CD4-positive, alpha-beta T cell (primary cell): ENCODE measurements around the gene RPGRIP1. TPM values are rescaled to one million over a fixed set of nuclear protein-coding genes. Genes with fewer than 3 reads are reported as not detected.
"Not testable (repeated sequence)": the region's sequence is repeated elsewhere in the genome, so short reads cannot be mapped to it uniquely, and the experiment has no call there.

Experiments used
- ATAC-seq: fragments of 200-7000 bp; cut with Tn5 transposase; one replicate; pipeline ENCODE4 v1.10.0; 2022; ENCODE audit warnings: mild to moderate bottlenecking; ENCODE audit not compliant: poor library complexity
- CTCF ChIA-PET: fragments of 350-600 bp; sonication (Branson Sonifier 250); formaldehyde crosslinking; loops from one replicate; lab custom pipeline; 2021; ENCODE audit warnings: antibody characterized with exemption, inconsistent platforms; lab: Charles Lee
- POLR2A ChIA-PET: fragments of 350-600 bp; sonication (Branson Sonifier 250); formaldehyde crosslinking; loops from one replicate; lab custom pipeline; 2021; ENCODE audit warnings: antibody characterized with exemption, inconsistent platforms; lab: Charles Lee
- DNase-seq, 14 experiments: peaks; one replicate each; pipeline ENCODE4 v3.0.0-alpha.2; 2013 to 2020; ENCODE audit warnings: mixed read lengths in 2 of 14
- H3K27ac ChIP-seq, 2 donors: one replicate each; pipeline versions ENCODE4 v1.5.1 to v1.7.0; 2013; ENCODE audit warnings: low read length in 2 of 2, low read depth in 1 of 2, mild to moderate bottlenecking in 1 of 2
- H3K27me3 ChIP-seq, 2 experiments: 1 replicate in 1 of 2; 2 replicates in 1 of 2; pipeline versions ENCODE4 v1.6.1 to v1.7.0; 2013; ENCODE audit warnings: low read length in 2 of 2, control low read depth in 1 of 2, mild to moderate bottlenecking in 1 of 2, moderate library complexity in 1 of 2; ENCODE audit not compliant: insufficient read depth in 2 of 2, control insufficient read depth in 1 of 2
- H3K36me3 ChIP-seq: one replicate; pipeline ENCODE4 v1.6.1; 2013; ENCODE audit warnings: low read length, control low read depth; ENCODE audit not compliant: insufficient read depth
- H3K4me1 ChIP-seq: one replicate; pipeline ENCODE4 v1.6.1; 2013; ENCODE audit warnings: low read length, control low read depth; ENCODE audit not compliant: insufficient read depth
- H3K4me3 ChIP-seq: one replicate; pipeline ENCODE4 v1.5.1; 2013; ENCODE audit warnings: mild to moderate bottlenecking, low read length, moderate library complexity
- H3K9me3 ChIP-seq, 2 experiments: 1 replicate in 1 of 2; 2 replicates in 1 of 2; pipeline versions ENCODE4 v1.6.1 to v1.7.0; 2013; ENCODE audit warnings: low read length in 2 of 2, mild to moderate bottlenecking in 2 of 2, control low read depth in 1 of 2, moderate library complexity in 1 of 2; ENCODE audit not compliant: control insufficient read depth in 1 of 2, insufficient read depth in 1 of 2
- H3K27ac Mint-ChIP-seq: one replicate; pipeline ENCODE4 v1.8.0; 2020; ENCODE audit warnings: mixed read lengths
- H3K27me3 Mint-ChIP-seq: one replicate; pipeline ENCODE4 v1.8.0; 2021; ENCODE audit warnings: mixed read lengths
- H3K36me3 Mint-ChIP-seq: one replicate; pipeline ENCODE4 v1.8.0; 2021; ENCODE audit warnings: low read depth, mixed read lengths
- H3K4me1 Mint-ChIP-seq: one replicate; pipeline ENCODE4 v1.8.0; 2021; ENCODE audit warnings: low read depth, mixed read lengths
- H3K4me3 Mint-ChIP-seq: one replicate; pipeline ENCODE4 v1.8.0; 2020; ENCODE audit warnings: mild to moderate bottlenecking, mixed read lengths
- H3K9me3 Mint-ChIP-seq: one replicate; pipeline ENCODE4 v1.8.0; 2020; ENCODE audit warnings: mixed read lengths
- intact Hi-C, 2 experiments: fragments of 100-400 bp; cut with DNase I in 1 of 2; cut with micrococcal nuclease in 1 of 2; formaldehyde crosslinking; loops; one replicate each; pipeline versions ENCODE4 v1.15.1 to v1.9.0; 2023 to 2025; cut with DNase I, micrococcal nuclease
- total RNA-seq, 174 experiments: library from RNA in 2 of 174; stranded (reverse) in 2 of 174; gene quantifications; one replicate each; pipeline ENCODE4 v1.2.3 and lab custom pipeline; 2021 to 2026
- TF ChIP-seq, protein P1 (sequence below): fragments of 200-600 bp; IDR thresholded peaks from one replicate; pipeline ENCODE4 v1.8.0; 2022; ENCODE audit warnings: antibody characterized with exemption, mild to moderate bottlenecking

The RPGRIP1 gene
- total RNA-seq, 2 experiments from 2014 or later: not detected

DNA sequence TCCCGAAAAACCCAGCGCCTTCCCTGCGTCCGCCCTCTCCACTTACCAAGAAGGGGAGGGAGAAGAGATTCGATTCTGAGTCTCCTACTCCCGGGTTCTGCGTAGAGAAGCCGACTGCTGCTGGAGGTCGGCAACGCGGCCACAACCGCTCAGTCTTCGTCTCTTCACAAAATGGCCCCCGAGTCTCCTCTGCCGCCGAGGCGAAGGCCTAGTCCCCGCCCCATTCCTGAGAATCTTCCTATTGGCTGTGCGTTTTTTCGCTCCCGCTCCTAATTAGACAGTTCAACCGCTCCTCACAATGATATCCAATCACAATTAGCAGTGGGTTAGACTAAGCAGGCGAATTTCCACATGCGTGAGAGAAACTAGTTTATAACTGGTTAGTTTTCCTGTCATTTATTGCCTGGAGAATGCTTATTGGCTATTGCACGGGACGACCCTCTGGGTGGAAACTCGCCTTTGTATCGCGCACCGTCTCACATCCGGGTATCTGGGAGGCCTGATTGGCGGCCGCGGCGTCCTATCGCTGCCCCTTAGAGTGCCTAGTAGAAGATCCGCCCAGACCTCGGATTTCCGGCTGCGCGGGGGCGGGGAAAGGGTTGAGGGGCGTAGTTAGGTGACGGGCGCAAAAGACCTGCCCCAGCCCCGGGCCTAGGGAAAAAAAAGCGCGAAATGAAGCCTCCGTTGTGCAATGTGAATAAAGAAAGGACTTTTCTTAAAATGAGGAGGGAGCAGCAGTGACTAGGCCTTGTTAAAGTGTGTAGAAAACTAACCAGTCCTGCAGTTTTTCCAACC lies 10.4 kb upstream of the RPGRIP1 start, which contains the start of gene HNRNPC:
TSS of gene HNRNPC (minus strand) at position 191 of the 795 bp plus-strand sequence. CDS start 35,249 bp downstream, outside the sequence.
- Histone ChIP-seq H3K27me3 (no peaks in the 10 kb centered on the region), H3K4me3 (peak within 1 kb of the TSS; percentile 83), H3K9me3 (no peaks in the 10 kb centered on the region), H3K27ac (peak within 1 kb of the TSS; percentile 95 to 97), H3K36me3 (peaks cover 30% of the 10 kb centered on the region), H3K4me1 (peaks cover 29% of the 10 kb centered on the region)
- Mint-ChIP-seq H3K27me3 (no peaks in the 10 kb centered on the region), H3K36me3 (peaks cover 51% of the 10 kb centered on the region), H3K4me1 (peaks cover 45% of the 10 kb centered on the region), H3K9me3 (no peaks in the 10 kb centered on the region), H3K27ac (peak within 1 kb of the TSS; percentile 95), H3K4me3 (peak within 1 kb of the TSS; percentile 94)
- CTCF ChIA-PET: no interaction called here
- intact Hi-C loops: loop anchor here (1.0 to 10.0 kb wide), 8 partner anchors 37 to 187 kb away; partner anchors contain the start of genes SUPT16H (in 2 of the 2), CHD8 (in 1 of the 2) and TMEM253 (in 1 of the 2)
- ATAC-seq (peak; percentile 86), DNase-seq (peak; percentile 100)
- TF ChIP-seq, protein P1, sequence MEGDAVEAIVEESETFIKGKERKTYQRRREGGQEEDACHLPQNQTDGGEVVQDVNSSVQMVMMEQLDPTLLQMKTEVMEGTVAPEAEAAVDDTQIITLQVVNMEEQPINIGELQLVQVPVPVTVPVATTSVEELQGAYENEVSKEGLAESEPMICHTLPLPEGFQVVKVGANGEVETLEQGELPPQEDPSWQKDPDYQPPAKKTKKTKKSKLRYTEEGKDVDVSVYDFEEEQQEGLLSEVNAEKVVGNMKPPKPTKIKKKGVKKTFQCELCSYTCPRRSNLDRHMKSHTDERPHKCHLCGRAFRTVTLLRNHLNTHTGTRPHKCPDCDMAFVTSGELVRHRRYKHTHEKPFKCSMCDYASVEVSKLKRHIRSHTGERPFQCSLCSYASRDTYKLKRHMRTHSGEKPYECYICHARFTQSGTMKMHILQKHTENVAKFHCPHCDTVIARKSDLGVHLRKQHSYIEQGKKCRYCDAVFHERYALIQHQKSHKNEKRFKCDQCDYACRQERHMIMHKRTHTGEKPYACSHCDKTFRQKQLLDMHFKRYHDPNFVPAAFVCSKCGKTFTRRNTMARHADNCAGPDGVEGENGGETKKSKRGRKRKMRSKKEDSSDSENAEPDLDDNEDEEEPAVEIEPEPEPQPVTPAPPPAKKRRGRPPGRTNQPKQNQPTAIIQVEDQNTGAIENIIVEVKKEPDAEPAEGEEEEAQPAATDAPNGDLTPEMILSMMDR: no peak
- POLR2A ChIA-PET: interaction anchor here (0.6 to 4.7 kb wide), 9 partner anchors 10 to 187 kb away, joined by 3 to 50 read pairs (median 4); partner anchors contain the start of genes RPGRIP1 and SUPT16H

DNA sequence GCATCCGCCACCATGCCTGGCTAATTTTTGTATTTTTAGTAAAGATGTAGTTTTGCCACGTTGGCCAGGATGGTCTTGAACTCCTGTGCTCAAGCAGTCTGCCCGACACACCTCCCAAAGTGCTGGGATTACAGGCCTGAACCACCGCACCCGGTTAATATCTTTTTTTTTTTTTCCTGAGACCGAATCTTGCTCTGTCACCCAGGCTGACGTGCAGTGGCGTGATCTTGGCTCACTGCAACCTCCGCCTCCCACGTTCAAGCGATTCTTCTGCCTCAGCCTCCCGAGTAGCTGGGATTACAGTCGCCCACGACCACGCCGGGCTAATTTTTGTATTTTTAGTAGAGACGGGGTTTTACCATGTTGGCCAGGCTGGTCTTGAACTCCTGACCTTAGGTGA lies 7.2 kb upstream of the RPGRIP1 start:
- H3K27me3 ChIP-seq, H3K4me3 Mint-ChIP-seq, ATAC-seq, H3K4me3 ChIP-seq, H3K27me3 Mint-ChIP-seq, H3K9me3 ChIP-seq, H3K27ac Mint-ChIP-seq, H3K27ac ChIP-seq, DNase-seq, H3K9me3 Mint-ChIP-seq, intact Hi-C loops, H3K36me3 ChIP-seq: not testable (repeated sequence)
- H3K36me3 Mint-ChIP-seq: peaks cover 21% of the 10 kb centered on the region
- H3K4me1 ChIP-seq: peaks cover 13% of the 10 kb centered on the region
- POLR2A ChIA-PET: interaction anchor here (1.3 kb wide), 1 partner anchor 17 kb away, joined by 3 read pairs; no protein-coding TSS in a partner anchor
- peaks cover 20% of the 10 kb centered on the region for H3K4me1 Mint-ChIP-seq
- CTCF ChIA-PET: interaction anchor here (0.6 kb wide), 1 partner anchor 1916 kb away, joined by 5 read pairs; no protein-coding TSS in a partner anchor

DNA sequence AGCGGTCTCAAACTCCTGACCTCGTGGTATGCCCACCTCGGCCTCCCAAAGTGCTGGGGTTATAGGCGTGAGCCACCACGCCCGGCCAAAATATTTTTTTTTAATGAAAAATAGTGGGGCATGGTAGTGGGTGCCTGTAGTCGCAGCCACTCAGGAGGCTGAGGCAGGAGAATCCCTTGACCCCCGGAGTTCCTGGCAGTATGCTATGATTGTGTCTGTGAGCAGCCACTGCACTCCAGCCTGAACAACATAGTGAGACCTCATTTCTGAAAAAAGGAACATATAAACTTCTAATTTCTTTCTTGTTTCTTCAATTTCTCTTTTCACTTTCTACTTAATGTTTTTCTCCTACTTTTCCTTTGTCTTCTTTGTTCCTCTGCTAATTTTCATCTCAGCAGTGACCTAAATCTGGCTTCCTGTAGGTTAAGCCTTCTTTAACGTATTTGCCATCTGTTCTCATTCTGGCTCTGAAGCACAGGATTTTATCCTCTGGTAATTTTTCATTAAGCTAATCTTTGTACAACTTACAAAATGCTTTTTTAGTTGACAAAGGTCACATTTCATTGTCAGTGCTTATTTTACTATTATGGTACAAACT lies 4.5 kb upstream of the RPGRIP1 start:
- Histone ChIP-seq H3K9me3 (no peaks in the 10 kb centered on the region), H3K27me3 (no peaks in the 10 kb centered on the region), H3K36me3 (no peaks in the 10 kb centered on the region), H3K4me1 (peaks cover 6% of the 10 kb centered on the region), H3K27ac (no peak overlapping the region), H3K4me3 (no peak overlapping the region)
- Mint-ChIP-seq H3K27me3 (no peaks in the 10 kb centered on the region), H3K27ac (no peak overlapping the region), H3K4me3 (no peak overlapping the region), H3K9me3 (no peaks in the 10 kb centered on the region), H3K4me1 (peaks cover 5% of the 10 kb centered on the region), H3K36me3 (no peaks in the 10 kb centered on the region)
- TF ChIP-seq, protein P1: no peak
- ChIA-PET CTCF (no interaction called here), POLR2A (interaction anchor here (1.2 kb wide), 1 partner anchor 13 kb away, joined by 4 read pairs; no protein-coding TSS in a partner anchor)
- no peak for ATAC-seq
- intact Hi-C loops: no loop called here
- no peak for DNase-seq
